ENCODE results near the gene HMGCR. TPM values are rescaled to one million over a fixed set of nuclear protein-coding genes. Genes with fewer than 3 reads are reported as not detected.

The HMGCR gene
- total and polyA plus RNA-seq, 2 of the 8 experiments (the other 6 are each of a cell fraction or from before 2014, with no cell fraction given), result 45.8 to 199 TPM

DNA sequence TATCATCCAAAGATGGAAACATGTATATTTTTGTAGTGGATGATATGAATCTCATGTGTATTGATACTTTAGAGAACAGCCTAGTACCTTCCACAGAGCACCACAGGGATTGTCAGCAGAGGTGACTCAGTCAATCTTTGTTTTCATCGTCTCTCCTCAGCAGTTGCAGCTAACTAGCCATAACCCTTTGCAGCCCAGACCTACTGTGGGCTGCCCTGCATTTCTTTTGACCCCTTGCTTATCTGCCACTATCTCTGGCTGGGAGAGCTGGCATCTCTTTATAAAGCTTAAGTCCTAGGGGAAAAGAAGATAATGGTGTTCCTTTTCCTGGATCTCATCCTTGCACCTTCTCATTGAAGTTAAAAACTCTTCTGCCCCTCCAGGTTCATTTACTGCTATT is 28.7 kb downstream of the HMGCR start:
- H3K18ac ChIP-seq (ENCODE audit: extremely low read depth, low read length), result no peak overlapping the region
- peaks cover 2 to 4% of the 10 kb centered on the region in 2 experiments for H4K20me1 ChIP-seq (replicated peaks in 1 of 2; ENCODE audit: control insufficient read depth in 1 of 2, insufficient read depth in 2 of 2, low read length in 2 of 2)
- DNase-seq (ENCODE audit: low read depth in 1 of 2, low spot score in 2 of 2) (no peak), FAIRE-seq (no peak)
- no peaks in the 10 kb centered on the region for H3K23me2 ChIP-seq (ENCODE audit: low read depth, low read length)
- no peak overlapping the region for H3K56ac ChIP-seq (replicated peaks; ENCODE audit: insufficient read length, low read depth, low read length)
- no peak overlapping the region for H3K9ac ChIP-seq (replicated peaks in 1 of 4; ENCODE audit: extremely low read depth in 1 of 4, low read depth in 3 of 4, low read length in 3 of 4)
- H3K4me1 ChIP-seq (replicated peaks in 1 of 4; ENCODE audit: control insufficient read depth in 3 of 4, insufficient read depth in 4 of 4, low read length in 3 of 4), result no peaks in the 10 kb centered on the region
- H2BK5ac ChIP-seq (ENCODE audit: low read depth, low read length), result no peak overlapping the region
- ChIA-PET POLR2A (ENCODE audit: partially characterized antibody) (interaction anchor here (0.6 to 1.3 kb wide), 3 partner anchors 10 to 452 kb away, joined by 3 to 4 read pairs (median 4); no protein-coding TSS in a partner anchor), CTCF (ENCODE audit: partially characterized antibody) (interaction anchor here (0.7 to 1.6 kb wide), 5 partner anchors 10 to 316 kb away, joined by 3 to 4 read pairs (median 3); no protein-coding TSS in a partner anchor)
- no peak overlapping the region for H3K14ac ChIP-seq (ENCODE audit: insufficient read length)
- no peaks in the 10 kb centered on the region for H3K79me1 ChIP-seq (ENCODE audit: low read depth, low read length)
- no peak overlapping the region for H3K4ac ChIP-seq (replicated peaks; ENCODE audit: insufficient read length, low read depth, low read length)
- H4K91ac ChIP-seq (replicated peaks; ENCODE audit: insufficient read length, low read length), result no peak overlapping the region
- TF ChIP-seq HDAC6 (IDR thresholded peaks at IDR 0.05; ENCODE audit: low read depth, low read length) (no peak), RBBP5 (IDR thresholded peaks at IDR 0.05; ENCODE audit: borderline replicate concordance, low read depth, low read length) (no peak), SIRT6 (IDR thresholded peaks at IDR 0.05; ENCODE audit: low read length) (no peak), SAP30 (IDR thresholded peaks at IDR 0.05; ENCODE audit: insufficient read depth, insufficient replicate concordance, low read length) (no peak), EZH2 (IDR thresholded peaks at IDR 0.05; ENCODE audit: low read depth, low read length, severe bottlenecking) (no peak)
- TF ChIP-seq, protein P1, sequence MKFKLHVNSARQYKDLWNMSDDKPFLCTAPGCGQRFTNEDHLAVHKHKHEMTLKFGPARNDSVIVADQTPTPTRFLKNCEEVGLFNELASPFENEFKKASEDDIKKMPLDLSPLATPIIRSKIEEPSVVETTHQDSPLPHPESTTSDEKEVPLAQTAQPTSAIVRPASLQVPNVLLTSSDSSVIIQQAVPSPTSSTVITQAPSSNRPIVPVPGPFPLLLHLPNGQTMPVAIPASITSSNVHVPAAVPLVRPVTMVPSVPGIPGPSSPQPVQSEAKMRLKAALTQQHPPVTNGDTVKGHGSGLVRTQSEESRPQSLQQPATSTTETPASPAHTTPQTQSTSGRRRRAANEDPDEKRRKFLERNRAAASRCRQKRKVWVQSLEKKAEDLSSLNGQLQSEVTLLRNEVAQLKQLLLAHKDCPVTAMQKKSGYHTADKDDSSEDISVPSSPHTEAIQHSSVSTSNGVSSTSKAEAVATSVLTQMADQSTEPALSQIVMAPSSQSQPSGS (IDR thresholded peaks at IDR 0.05; ENCODE audit: low read length), result no peak
- H4K8ac ChIP-seq (ENCODE audit: extremely low read depth, insufficient read depth, low read length), result no peak overlapping the region
- H3K4me3 ChIP-seq (ENCODE audit: extremely low read depth in 1 of 4, insufficient read depth in 2 of 4, low read depth in 3 of 4, low read length in 4 of 4), result no peak overlapping the region
- H3K36me3 ChIP-seq (ENCODE audit: control insufficient read depth in 2 of 4, insufficient read depth in 4 of 4, low read length in 3 of 4), result peaks cover 4 to 21% (median 8%) of the 10 kb centered on the region in 4 experiments; a peak in 7 of 8 replicates
- H2AK5ac ChIP-seq (ENCODE audit: low read depth, low read length), result no peak overlapping the region
- no peaks in the 10 kb centered on the region for H3K9me3 ChIP-seq (ENCODE audit: insufficient read depth in 2 of 2, low read depth in 1 of 2, low read length in 1 of 2)
- 89% methylated on average over 1 of the region's 1 CpG; no CpG with 5 or more reads in 1 of the 2 experiments for WGBS, 2 experiments (ENCODE audit: extremely low coverage in 1 of 2, insufficient coverage in 1 of 2, insufficient read length in 1 of 2, insufficient replicate concordance in 2 of 2, low coverage in 1 of 2, low lambda C conversion rate in 2 of 2, missing lambda C conversion rate in 1 of 2)
- H2BK15ac ChIP-seq (ENCODE audit: low read length), result no peak overlapping the region
- no peaks in the 10 kb centered on the region for H3K79me2 ChIP-seq (ENCODE audit: control insufficient read depth in 1 of 2, insufficient read depth in 2 of 2, low read length in 2 of 2)
- no peak overlapping the region for H2BK20ac ChIP-seq (ENCODE audit: low read length)
- no peak overlapping the region for H2BK120ac ChIP-seq (replicated peaks; ENCODE audit: low read depth, low read length)
- no peak overlapping the region for H3K23ac ChIP-seq (ENCODE audit: insufficient read length)
- H3K27ac ChIP-seq (ENCODE audit: low read depth, low read length), result no peak overlapping the region
- no peak overlapping the region for H4K5ac ChIP-seq (ENCODE audit: insufficient read length, low read depth, low read length)
- H3K4me2 ChIP-seq (ENCODE audit: insufficient read depth in 1 of 2, low read depth in 2 of 2, low read length in 2 of 2), result no peak overlapping the region
- H2BK12ac ChIP-seq (ENCODE audit: low read depth, low read length), result no peak overlapping the region
- H2AFZ ChIP-seq (ENCODE audit: low read length), result no peak overlapping the region
- H3K27me3 ChIP-seq (replicated peaks in 1 of 4; ENCODE audit: control insufficient read depth in 3 of 4, extremely low read depth in 1 of 4, insufficient read depth in 3 of 4, low read length in 3 of 4), result no peaks in the 10 kb centered on the region
